HG03103 (cell line): Measurements from ENCODE around the gene PPARG.

Source experiments
- ATAC-seq: cut with Tn5 transposase; IDR thresholded peaks from one replicate; pipeline ENCODE4 v1.9.1; 2021; ENCODE audit warnings: low read depth; ENCODE audit not compliant: unreplicated experiment

PPARG gene

DNA sequence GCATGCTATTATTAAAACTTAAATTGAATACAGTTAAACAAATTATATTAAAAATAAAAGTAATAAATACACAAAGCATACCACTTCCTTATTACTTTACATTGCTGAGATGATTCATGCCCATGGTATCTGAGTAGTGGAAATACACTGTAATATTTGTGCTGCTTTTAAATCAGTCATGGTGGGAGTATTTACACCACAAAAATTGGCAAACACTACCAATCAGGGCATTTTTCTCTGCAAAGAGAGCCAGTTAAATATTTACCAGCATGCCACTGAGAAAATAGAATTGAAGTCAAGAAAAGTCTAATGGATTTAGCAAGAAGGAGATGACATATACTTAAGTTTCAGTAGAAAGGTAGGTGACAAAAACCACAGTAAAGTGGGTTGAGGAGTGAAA lies 19.6 kb downstream of the PPARG start:
- ATAC-seq = no peak

DNA sequence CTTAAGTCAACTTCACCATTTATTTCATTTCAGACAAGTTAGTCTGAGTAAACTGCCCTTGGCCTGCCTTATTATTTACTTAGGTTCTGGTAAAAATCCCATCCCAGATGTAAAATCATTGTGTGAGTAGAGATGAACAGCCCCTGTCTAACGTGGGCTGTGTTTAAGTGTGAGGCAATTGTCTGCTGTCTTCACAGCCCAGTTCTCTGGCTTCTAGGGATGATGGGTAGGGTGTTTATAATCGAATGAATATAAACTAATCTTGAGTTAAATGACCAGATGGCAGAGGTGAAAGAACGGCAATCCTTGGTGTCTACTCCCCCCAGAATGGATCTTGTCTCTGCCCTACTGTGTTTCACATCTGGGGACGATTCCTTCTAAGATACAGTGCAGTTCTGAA lies 20.8 kb downstream of the PPARG start:
- no peak for ATAC-seq

DNA sequence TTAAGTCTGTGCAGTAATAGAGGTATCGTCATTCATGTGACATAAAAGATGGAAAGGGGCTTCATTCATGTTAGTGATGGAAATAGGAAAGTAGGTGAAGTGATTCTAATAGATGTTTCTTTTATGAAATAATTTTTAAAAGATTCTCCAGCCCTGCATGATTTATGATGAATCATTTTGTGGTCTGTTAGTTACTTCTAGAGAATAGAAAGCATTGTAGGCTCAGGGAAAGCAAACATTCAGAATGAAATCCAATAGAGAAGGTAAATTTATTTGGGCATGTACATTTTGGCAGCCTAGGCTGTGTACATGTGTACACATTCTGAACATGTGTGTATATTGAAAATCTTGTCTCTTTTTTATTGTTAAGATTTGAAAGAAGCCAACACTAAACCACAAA lies 23.1 kb downstream of the PPARG start:
- ATAC-seq = no peak

DNA sequence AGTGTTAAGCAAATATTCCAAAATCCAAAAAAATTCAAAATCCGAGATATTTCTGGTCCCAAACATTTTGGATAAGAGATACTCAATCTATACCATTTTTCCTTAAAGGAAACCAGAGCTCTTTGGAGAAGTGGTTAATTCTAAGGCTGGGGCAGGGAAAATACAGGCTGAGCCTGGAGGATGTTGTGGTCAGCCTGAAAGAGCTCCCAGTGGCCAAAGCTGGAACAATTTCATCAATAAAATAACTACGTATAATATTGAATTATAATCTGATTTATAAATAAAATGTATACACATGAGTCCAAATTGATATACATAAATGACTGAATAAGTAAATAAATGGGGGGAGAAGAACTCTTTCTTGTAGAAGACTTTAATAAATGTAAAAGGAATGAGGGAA lies 24.6 kb downstream of the PPARG start:
- no peak for ATAC-seq

DNA sequence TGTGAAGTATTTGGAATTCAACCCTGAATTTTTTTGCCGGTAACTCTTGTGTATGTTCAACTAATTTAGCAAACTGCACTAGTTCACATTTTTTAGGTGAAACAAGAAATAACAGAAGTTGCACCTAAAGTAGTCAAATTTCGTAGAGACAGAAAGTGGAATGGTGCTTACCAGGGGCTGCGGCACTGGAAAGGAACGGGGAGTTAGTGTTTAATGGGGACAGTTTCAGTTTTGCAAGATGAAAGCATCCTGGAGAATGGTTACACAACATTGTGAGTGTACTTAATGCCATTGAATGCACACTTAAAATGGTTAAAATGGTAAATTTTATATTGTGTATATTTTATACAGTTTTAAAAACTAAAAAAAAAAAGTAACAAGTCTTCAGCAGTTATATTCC lies 27.4 kb downstream of the PPARG start:
- ATAC-seq = no peak

DNA sequence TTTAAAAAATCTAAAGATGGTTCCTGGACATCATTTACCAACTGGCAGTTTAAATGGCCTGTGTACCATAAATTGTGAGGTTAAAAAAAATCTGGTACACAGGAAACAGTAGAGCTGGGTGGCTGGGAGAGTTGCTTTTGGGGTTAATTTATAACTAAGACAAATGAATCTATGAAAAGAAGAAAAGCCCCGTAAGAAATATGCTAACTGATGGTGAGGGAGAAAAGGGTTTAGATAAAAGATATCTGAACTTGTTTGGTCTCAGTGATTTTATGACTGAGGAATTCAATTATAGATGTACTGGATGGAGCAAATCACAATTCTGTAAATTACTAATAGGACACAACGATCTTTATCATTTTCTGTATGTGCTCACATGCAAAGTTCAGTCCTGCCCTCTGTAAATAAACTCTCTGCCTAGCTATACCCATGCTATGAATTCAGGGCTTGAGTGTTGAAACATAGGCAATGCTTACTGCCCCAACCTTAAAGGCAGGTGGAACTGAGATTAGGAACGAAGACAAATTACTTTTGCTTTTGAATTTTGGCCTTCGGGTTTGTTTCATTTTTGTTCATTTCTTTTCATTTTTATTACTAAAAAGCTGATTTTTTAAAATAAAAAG lies 28.0 kb downstream of the PPARG start:
- no peak for ATAC-seq

DNA sequence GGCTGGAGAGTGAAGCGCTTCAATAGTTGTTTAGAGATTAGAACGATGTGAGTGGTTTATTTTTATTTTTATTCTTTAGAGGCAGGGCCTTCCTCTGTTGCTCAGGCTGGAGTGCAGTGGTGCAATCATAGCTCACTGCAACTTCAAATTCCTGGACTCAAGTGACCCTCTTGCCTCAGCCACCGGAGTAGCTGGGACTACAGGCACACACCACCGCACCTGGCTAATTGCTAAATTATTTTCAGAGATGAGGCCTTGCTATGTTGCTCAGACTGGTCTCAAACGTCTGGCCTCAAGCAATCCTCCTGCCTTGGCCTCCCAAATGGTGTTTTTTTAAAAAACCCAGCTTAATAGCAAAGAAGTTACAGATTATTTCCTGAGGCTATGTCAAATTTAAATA lies 29.0 kb downstream of the PPARG start:
- no peak for ATAC-seq

DNA sequence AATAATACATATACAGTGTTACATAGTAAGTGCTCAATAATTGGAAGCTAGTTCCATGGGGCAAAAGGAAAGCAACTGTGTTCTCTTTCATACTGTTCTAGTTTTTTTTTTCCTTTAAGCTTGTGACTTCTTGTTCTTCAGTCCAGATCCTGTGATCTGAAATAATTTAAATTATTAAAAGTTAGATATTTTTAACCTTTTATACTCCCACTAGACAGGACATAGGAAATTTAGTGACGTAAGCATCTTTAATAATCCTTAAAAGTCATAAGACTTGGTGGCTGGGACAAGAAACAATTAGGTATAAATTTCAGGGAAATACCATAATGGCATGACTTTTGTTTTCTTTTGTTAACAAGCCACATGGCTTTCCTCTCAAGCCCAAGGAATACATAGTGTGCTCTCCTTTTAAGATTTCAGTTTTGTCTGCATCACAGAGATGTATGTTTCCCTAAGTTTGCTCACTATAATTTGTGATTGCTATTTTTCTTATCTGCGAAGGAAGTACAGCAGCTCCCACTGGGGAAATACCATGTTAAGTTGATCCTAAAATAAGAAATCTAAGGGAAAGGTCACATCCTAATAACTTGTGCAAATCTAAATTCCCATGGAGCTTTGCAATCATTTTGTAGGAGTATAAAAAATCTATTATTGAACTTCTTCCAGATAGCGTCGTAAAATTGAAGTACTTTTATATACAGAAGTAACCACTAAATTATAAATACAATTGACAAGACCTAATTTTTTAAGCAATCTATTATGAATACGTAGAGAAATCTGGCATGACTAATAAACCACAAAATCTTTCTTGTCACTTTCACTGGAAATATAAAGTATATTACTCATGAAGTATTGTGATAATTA lies 30.1 kb downstream of the PPARG start:
- no peak for ATAC-seq

DNA sequence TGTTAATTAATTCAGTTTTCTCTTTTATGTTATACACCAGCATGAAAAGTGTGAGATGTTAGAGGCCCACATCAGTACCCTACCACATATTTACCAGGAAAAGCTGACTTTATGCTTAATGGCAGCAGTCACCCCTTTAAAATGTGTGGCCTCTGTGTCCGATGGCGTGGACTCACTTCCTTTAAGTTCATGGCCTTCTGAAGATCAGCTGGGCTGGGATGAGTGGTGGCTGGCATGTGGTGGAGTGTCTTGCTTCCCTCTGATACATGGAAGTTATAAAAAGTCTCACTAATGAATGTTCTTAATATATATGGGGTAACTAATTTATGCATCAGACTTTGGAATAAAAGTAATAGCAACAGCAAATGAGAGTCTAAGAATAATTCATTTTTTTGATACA lies 32.1 kb downstream of the PPARG start:
- no peak for ATAC-seq

DNA sequence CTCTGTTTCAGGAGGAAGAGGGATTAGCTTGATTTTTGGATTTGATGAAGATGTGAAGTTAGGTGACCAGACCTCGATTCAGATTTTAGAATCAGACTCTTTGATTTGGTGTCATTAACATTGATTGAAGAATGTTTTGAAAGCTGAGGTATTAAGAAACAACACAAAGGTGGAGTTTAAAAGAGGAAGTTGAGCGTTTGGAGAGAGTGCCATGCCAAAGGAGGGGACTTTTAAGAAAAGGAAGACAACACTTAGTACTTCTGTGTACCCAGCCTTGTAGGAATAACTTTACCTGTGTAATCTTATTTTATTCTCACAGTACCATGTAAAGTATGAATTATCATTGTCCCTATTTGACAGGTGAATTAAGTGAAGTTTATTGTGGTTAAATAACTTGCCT lies 34.4 kb downstream of the PPARG start:
- no peak for ATAC-seq

DNA sequence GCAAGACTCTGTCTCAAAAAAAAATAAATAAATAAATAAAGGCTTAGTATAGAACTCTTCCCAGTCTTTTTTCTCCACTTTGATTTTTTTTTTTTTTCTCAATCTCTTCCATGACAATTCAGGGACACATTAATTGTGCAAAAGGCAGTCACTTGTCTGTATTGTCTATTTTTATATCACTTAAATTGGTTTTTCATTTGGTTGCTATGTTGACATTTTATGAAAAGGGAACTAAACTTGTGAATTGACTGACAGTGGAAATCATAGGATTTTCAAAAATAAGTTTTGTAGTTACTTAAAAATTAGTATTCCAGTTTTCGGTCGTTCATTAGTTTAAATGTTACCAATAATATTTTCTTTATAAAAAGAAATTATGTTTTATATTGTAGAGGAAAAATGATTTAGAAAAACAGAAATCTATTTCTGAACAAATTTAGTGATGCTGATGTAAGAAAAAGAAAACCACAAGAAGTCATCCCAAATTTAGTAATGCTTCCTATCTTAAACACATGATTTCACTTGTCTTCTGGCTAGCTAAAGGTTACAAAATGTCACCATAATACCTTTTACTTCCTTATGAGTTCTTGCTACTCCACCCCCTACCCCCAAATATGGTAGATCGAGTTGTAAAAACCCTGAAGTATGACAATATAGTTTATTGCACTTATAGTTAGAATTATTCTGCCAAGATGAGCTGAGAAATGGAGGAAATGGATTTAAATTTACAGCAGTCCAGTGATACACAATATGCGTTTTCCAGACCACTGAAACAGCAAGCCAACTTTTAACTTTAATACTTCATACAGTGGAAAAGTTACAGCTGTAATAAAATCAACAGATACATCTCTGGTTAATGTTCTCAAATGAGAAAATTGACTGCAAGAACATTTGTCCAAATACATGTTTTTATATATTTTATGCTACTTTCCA lies 37.0 kb downstream of the PPARG start:
- no peak for ATAC-seq

DNA sequence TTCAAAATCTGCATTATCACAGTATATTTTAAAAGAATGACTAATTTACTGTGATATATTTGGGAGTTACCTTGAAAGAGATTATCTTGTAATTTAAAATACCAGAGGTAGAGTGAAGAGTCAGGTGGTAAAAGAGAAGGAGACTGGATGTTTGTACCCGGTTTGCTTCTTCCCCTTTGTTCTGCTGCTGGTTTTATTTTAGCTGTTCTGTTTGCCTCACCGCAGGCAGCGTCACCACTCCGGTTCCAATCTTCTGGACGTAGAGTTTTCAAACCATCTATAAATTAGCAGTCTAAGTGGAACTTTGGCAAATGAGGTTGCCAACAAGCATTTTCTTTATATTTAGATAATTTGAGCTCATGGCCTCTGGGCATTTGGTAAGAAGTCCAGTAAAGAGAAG lies 38.2 kb downstream of the PPARG start:
- ATAC-seq = no peak

DNA sequence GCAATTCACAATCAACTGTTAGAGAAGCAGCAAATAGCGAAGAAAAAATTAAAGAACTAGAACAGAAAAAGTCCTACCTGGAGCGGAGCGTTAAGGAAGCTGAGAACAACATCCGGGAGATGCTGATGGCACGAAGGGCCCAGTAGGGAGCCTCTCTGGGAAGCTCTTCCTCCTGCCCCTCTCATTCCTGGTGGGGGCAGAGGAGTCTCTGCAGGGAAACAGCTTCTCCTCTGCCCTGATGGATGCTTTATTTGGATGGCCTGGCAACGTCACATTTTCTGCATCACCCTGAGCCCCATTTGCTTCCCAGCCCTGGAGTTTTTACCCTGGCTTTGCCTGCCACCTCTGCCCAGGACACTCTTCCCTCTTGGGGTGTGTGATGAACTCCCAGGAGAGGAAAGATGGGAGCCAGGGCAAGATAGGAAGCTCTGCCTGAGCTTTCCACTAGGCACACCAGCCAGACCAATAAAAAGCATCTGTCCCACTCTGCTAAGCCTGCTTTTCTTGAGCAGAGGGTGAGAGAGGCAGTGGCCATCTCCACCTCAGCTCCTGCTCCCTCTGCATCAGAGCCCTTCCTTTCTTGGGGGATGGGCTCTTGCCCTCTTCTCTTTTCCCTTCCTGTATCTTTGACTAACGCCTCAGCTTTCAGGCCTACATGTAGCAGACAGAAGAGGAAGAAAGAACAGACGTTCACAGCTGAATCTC lies 39.4 kb downstream of the PPARG start:
- ATAC-seq = no peak

DNA sequence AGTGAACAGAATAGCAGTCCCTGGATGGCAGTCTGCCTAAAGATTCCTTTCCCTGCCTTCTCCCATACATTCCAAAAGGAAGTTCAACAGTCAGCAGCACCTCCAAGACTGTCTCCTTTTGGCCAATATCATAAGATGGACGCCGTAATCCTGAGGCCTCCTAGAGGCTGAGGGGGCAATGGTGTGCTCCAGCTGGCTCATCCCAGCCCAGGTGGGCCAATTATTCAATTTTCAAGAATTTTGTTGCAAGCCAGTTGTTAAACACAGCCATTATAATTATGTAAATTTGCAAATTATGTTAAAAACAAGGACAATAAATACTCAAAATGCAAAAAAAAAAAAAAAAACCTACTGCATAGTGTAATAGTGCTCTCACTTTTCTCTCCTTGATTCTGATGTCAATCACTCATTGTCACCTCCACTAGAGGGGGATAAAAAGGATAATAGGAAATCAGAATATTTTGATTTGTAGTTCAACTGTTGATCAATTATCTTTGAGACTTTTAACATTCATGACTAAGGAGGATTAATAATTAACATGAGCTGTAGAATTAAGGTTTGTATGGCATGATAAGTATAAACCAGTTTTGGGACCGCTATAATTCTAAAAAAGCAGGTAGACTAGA lies 40.1 kb downstream of the PPARG start:
- ATAC-seq = no peak

DNA sequence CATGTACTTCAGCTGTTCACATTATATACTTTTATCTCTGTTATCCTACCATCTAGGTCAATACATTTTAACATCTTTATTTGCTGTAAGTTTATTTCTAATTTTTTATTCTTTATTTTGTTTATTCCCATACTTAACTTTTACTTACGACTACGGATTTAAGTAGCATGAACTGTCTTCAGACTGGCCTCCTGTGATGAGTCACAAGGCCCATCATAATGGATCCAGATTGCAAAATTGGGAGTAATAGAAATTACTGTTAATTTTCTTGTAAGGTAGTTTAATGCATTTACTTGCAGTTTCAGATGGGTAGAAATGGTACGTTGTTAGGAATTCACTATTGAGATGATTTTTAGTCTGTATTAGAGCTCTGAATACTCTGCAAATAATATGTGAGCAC lies 45.9 kb downstream of the PPARG start:
- no peak for ATAC-seq

DNA sequence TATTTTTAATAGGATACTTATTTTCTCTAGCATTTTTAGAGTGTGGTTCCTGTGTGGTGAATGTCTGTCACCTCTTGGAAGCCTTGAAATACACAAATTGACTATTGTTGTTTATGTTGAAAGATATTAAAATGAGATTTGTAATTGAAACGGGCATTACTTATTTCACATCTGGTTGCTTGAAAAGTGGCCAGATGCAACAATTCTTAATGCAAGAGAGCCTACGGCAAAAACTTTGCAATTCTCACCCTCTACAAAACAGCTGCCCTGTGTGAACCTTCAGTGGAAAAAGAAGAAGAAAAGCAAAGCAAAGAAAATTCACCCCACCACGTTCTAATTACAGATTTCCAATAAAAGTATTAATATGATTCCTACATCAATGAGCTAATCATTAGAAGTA lies 46.6 kb downstream of the PPARG start:
- no peak for ATAC-seq

DNA sequence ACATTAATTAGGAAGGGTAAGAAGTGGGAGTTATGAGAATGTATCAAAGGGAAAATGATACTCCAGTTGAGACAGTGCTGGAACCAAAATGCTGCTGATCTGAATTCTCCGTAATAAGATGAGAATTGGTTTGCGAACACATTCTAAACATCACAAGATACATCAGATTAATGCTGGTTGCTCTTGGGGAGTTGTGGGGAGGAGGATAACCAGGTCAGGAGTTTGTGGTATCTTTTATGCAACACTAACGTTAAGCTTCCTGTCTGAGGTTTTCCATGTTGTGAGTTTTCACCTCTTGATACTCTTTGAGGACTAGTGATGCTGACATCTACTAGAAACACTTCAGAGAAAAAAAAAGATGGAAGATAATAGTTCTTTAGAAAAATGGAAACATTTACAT lies 47.2 kb downstream of the PPARG start:
- ATAC-seq = no peak

DNA sequence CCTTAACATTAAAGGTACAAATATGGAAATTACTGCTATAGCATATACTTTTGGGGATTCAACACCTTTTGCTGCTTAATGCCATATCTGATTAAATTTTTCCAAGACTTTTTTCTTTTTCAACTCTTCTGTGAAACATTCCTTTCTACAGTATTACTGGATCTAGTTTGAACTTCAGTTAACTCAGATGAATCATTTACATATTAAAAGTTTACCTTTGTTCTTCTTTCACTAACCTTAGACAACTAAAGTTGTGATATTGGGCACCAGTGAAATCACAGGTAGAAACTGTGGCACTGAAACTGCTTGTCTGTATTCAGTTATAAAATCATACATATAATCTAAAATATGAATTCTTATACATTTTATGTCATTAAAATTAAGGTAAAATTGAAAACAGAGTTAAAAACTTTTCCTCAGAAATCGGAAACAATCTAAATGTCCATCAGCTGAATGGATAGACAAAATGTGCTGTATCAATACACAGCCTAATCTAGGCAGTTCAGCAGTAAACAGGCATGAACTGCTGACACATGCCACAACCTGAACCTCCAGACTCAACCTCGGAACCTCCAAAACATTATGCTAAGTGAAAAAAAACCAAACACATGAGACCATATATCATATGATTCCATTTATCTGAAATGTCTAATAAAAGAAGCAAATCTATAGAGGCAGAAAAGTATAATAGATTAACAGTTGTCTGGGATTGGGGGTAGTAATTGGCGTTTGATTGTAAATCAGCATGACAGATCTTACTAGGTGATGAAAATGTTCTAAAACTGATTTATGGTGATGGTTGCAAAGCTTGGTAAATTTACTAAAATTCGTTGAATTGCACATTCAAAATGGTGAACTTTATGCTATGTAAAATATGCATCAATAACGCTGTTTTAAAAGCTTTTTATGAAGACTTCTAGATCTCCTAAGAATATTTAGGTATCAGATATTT lies 50.0 kb downstream of the PPARG start:
- no peak for ATAC-seq
